ENCODE results near the gene BEGAIN.

Gene BEGAIN

DNA sequence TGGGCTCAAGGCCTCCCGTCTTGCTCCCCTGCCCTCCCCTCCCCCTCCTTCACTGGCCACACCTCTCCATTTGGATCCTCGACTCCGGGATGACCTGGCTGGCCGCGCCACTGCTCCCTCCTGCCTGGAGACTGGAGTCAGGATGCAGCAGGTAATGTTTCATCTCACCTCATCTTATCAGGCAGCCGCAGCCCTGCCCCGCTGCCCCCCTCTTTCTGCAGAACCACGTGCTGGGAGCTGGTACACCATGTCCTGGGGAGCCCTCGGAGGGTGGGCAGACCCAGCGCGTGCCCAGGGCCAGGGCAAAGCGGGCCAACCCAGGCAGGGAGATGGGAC, 31.1 kb downstream of the BEGAIN start:
- intact Hi-C loops (cut with DNase I): no loop called here
- no peak for DNase-seq

DNA sequence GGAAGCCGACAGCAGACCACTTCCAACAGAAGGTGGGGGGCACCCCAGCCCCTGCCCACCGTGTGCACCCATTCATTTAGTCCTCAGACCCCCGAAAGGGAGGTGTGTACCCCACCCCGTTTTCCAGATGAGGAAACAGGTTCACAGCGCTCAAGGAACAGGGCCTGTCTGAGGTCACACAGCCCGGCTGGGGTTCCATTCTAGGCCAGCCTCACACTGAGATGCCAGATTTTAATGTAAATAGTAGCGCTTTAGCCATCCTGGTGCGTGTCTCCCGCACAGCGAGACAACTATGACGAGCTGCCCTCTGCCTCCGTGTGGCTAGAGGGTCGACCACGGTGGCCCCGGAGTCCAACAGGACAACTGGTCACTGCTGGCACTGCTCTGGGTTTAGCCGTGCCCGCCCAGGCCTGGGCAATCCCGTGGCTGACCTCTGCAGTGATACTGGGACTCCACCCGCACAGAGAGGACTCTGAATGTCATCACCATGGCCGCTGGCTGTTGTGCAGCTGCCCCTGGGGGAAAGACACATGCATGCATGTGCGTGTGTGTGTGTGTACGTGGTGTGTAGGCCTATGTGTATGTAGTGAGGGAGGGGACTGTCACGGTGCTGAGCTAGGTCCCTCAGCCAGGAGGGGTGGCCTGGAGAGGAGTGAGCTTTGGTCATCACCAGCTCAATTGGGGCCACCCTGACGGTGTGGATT, 31.6 kb downstream of the BEGAIN start:
- DNase-seq: no peak
- intact Hi-C loops (cut with DNase I): no loop called here

DNA sequence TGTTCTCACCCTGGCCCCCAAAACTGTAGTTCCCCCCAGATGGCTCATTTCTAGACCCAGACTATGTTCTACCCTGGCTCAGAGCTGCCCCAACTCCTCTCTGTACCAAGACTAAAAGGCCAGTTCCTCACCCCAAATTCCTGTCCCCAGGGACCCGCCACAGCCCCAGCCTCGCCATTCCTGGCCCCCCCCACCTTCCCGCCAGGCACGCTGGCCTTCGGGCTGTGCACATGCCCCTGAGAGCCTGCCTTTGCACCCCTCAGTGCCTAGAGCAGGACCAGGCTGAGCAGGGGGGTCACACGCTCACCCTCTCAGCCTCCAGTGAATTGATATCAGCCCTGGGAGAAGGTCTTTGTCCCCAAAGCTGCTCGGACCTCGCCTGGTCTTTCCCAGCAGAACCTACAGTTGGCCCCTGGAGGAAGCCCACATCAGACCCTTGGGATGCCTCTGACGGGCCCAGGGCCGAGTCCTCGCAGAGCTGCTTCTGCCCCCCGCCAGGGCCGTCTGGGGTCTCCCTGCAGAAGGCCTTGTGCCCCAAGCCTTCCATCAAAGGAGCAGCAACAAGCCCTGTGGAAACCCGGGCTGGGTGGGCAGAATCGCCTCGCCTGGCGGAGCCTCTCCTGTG, 32.4 kb downstream of the BEGAIN start:
- intact Hi-C loops (cut with DNase I): no loop called here
- DNase-seq: no peak

DNA sequence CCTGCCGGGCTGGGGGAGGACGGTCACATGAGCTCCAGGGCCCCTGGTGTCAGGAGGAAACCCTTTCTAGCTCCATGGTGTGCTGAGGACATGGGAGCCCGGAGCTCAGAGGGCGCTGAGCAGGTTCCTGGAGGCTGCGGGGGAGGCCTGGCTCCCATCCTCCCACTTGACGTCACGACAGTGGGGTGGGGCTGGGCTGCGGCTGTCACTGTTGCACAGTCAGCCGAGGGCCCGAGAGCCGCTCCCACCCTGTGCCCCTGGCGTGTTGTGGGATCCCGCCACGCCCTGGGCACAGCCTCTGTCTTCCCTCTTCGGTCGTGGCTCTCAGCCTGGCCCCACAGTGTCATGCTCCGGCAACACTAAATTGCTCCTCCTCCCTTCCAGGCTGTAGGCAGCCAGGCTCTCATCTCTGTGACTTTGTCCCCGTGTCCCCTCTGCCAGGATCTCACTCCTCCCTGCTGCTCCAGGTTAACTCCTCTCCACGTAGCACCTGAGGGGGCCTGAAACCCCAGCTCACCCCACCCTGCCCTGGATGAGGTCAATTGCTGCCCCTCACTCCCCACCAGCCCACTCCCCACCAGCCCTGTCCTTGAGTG, 33.0 kb downstream of the BEGAIN start:
- intact Hi-C loops (cut with DNase I): no loop called here
- DNase-seq: no peak

DNA sequence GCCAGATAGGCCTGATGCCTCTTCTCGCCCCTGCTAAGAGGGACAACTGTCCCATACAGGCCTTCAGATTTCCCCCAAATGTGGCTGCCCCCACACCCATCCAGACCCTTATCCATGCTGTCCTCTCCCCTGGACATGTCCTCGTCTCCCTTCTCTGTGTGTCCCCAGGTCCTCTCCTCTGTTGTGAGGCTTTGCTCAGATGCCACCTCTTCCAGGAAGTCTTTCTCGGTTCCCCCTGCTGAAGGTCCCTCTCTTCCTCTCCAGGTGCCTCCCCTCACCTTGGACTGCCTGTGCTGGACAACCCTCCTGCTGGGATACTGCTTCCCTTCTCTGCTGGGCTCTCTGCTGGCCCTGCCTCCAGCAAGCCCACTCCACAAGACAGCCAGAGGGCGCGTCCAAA, 33.7 kb downstream of the BEGAIN start:
- intact Hi-C loops (cut with DNase I): no loop called here
- DNase-seq: no peak

DNA sequence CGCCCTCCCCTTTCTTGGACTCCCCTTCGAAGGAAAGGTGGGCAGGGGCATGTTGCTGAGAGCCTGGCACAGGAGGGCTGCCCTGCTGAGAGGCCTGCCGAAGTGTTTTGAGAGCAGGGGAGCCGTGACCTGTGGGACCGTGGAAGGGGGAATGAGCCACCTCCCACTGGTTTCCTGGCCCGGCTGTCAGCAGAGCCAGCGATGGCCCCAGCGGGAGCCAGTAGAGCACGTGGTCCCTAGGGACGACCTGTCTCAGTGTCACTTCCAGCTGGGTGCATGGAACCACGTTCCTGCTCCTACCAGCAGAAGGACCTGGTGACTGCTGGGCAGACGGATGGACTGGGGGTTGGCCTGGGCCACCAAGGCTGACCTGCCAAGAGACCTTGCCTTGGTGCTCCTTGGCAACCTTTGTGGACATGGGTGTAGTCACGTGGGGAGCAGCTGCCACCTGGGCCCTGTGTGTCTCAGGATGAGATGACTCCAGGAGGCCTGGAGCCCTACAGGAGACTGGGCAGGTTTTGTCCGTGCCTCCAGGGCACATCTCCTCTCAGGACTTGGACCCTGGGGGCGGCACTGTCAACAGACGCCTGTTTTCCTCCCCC, 34.6 kb downstream of the BEGAIN start:
- DNase-seq: no peak
- intact Hi-C loops (cut with DNase I): no loop called here

DNA sequence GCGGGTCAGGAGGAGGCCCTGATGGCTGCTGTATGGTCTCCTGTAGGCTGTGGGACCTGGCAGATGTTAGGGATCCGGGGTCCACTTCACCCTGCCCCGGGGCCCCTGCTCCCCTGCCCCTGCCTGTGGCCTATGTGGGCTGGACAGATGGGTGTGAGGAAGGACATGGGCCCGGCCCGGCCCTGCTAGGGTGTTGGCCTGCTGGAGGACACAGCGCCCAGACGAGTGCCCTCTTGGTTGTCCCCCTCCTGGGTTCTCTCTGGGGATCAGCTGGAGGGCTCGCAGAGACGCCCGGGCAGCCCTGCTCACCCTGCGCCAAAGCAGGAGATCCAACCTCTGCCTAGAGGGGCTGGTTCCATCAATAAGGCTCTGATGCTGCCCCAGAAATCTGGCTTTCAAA, 36.2 kb downstream of the BEGAIN start:
- DNase-seq: no peak

DNA sequence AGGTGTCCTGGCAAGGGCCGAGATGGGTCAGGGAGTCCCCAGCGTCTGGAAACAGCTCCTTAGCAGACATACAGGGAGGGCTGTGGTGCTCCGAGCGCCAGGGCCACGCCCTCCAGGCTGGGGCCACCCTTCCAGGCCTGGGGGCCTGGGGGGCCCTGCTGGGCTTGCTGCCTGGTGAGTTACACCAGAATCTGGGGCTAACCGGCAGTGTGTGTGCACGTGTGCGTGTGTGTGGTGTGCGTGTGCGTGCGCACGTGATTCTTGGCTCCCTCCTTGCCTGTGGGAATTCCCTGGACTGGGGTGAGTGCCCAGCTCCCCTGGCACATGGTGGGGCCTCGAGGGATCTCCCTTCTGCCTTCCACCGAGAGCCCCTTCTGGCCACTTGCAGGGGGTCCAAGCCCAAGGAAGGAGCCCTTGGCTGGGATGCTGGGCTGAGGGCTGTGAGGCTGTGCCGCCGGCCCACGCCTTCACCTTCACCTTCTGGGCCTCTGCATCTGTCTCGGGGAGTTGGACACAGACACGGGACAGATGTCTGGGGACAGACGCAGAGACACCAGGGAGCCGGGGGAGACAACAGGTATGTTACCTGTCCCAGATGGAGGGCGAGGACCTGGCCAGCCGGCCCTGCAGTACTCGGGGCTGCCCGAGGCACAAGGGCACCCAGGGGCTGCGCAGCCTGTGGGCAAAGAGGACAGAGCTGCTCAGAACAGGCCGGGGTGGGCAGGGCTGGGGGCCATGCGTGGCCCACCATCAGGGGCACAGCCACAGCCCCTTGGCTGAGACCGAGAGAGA, 37.2 kb downstream of the BEGAIN start:
- no peak for DNase-seq
- intact Hi-C loops (cut with DNase I): loop anchor here (10.0 kb wide), 1 partner anchor 75 kb away; no protein-coding TSS in a partner anchor

More for the DNA sequence above, 36.2 kb downstream of the BEGAIN start:
- intact Hi-C loops (cut with DNase I): no loop called here

DNA sequence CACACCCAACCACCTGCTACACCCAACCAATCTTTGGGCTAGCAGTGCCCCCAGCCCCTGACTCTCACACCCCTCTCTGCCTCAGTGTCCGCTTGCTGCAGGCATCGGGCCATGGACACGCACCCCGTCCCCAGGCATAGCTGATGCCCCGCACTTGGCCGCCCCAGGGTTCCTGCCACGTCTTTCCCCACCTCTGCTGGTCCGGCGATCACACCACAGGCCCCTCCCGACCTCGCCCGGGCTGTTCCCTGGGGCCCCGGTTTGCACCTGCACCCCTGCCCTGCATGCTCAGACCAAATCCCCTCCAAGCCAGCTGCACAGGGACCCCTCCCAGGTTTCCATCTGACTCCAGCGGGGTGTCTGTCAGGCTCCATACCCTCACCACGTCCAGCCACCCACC, 38.3 kb downstream of the BEGAIN start:
- intact Hi-C loops (cut with DNase I): loop anchor here (10.0 kb wide), 1 partner anchor 76 kb away; no protein-coding TSS in a partner anchor
- DNase-seq: no peak

DNA sequence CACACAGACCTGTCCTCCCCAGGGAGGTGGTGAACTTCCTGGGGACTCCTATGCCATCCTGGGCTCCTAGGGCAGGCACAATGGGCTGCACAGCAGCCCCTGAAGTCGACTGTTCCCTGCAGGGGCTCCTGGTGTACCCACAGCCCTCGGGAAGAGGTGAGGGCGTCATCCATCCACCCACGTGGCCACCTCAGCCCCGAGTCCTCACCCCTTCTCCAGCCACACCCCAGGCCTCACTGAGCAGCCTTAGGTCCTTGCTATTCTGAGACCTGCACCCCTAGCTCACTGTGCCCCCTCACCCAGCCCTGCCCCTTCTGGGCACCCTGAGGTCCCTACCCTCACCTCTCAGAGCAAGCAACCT, 38.9 kb downstream of the BEGAIN start:
- DNase-seq: no peak
- intact Hi-C loops (cut with DNase I): loop anchor here (10.0 kb wide), 1 partner anchor 77 kb away; no protein-coding TSS in a partner anchor

DNA sequence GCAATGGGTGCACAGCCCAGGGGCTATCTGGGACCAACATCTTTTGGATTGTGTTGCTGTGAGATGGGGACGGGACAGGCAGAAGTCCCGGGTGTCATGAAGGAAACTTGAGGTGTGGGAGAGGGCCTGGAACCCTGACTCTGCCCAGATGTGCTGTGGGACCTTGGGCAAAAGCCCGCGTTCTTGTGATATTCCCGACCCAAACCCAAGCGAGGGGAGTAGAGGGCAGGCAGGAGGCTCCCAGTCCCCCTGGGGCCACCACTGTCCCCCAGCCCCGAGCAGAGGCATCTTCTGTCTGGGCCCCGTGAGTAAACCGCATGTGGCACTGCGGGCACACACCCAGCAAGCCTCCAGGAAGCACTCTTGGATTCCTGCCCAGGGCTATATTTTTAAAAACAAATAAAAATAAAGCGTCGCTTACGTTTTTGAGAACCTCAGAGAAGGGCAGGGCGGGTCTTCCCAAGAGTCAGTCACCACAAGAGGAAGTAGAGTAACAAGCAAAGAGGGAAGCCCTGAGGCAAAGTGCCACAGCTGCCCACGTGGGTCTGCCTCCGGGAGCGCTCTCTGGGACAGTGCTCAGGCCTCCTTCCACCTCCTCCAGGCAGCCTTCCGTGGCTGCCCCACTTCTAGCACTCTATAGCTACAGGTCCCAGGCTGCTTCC, 39.5 kb downstream of the BEGAIN start:
- intact Hi-C loops (cut with DNase I): loop anchor here (10.0 kb wide), 1 partner anchor 77 kb away; no protein-coding TSS in a partner anchor
- DNase-seq: peak in 1 of 10 donors; percentile 32

DNA sequence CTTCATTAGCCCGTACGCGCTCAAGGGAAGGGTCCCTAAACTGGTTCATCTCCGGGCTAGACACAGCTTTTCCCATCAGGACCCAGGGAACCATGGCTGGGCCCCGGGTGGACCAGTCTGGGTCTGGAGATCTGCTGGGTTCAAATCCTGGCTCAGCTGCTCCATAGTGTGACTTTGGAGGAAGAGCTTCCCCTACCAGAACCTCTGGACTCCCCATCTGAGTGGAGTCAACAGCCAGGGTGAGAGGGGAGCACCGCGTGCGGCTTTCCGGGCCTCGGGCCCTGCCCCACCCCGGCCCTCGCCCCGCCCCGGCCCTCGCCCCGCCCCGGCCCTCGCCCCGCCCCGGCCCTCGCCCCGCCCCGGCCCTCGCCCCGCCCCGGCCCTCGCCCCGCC, 41.2 kb downstream of the BEGAIN start:
- intact Hi-C loops (cut with DNase I): loop anchor here (10.0 kb wide), 1 partner anchor 79 kb away; no protein-coding TSS in a partner anchor
- DNase-seq: no peak

DNA sequence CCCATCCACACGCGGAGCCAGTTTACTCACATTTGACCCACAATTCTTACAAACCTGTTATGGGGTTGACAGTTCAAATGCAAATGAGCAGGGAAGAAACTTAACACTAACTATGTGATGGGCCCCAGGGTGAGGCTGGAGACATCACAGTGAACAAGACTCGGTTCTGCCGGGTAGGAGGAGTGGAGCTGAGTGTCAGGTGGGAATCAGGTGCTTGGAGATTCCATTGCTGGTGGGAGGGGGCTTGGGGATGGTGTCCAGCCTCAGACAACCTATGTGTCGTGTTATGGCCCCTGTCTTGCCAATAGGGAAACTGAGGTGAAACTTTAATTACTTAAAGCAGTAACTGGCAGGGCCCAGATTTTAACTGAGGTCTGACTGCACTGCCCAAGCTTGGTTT, 41.9 kb downstream of the BEGAIN start:
- intact Hi-C loops (cut with DNase I): loop anchor here (10.0 kb wide), 1 partner anchor 79 kb away; no protein-coding TSS in a partner anchor
- DNase-seq: no peak

DNA sequence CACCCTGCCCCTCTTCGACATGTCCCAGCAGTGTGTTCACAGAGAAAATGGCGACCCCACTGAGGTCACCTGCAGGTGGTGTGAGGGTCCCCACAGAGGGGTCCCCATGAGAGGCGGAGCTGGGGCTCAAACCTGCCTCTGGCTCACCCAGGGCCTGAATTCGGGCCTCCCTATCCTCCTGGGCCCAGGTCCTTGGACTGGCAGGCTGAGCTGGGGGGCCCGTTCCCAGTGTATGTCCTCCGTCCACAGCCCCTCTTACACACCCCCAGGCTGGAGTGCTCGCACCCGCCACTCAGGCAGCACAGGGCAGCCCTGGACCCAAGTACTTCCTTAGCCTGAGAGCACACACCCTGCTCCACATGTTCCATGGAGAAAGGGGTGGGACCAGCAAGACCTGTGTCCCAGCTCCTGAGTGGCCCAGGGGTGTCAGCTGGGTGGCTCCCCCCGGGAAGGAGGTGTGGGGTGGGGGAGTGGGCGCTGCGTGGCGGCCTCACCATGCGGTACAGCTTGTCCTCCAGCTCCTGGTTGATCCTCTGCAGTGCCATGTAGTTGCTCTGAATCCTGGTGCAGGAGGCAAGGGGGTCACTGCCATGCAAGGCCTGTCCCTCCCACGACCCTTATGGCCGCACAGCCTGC, 42.6 kb downstream of the BEGAIN start:
- no peak for DNase-seq
- intact Hi-C loops (cut with DNase I): loop anchor here (10.0 kb wide), 1 partner anchor 80 kb away; no protein-coding TSS in a partner anchor

DNA sequence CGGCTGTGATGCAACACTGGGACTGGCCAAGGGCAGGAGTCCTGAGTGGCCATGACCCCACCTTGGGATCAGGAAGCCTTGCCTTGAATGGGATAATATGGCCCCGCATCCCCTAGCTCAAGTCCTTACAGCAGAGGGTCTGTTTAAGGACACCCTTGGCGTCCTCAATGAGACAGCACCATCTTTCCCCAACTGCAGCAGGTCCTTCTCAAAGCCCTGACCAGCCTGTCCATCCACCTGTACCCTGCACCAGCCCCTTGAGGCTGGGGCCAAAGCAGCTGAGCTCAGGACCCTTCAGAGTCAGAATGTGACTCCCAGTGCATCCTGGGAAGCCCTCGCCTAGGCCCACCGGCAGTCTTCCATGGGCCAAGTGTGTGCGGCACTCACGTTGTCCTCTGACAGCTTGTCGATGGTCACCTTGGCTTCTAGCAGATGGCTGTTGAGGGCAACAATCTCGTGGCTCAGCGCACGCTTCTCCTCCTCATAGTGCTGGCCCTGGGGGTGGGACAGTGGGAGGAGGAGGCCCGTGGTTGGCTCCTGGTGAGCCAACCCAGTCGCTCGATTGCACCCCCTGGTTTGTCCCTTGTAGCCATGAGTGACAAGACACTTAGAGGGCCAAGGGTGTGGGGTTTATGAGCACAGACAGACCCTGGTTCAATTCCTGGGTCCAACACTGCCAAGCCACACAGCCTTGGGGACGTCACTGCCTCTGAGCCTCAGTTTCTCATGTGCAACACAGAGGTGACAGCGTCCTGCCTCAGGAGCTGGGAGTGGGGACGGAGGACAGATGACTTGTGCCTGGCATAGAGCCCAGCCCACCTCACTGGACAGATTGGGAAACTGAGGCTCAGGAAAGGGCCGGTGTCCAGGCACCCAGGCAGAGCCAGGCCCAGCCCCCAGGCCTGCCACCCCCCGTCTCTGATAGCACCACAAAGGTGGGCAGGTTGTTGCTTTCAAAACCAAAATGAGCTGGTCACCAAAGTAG, 43.5 kb downstream of the BEGAIN start:
- intact Hi-C loops (cut with DNase I): loop anchor here (10.0 kb wide), 1 partner anchor 81 kb away; no protein-coding TSS in a partner anchor
- peak in 2 of 10 donors; percentile 50 to 62 for DNase-seq

DNA sequence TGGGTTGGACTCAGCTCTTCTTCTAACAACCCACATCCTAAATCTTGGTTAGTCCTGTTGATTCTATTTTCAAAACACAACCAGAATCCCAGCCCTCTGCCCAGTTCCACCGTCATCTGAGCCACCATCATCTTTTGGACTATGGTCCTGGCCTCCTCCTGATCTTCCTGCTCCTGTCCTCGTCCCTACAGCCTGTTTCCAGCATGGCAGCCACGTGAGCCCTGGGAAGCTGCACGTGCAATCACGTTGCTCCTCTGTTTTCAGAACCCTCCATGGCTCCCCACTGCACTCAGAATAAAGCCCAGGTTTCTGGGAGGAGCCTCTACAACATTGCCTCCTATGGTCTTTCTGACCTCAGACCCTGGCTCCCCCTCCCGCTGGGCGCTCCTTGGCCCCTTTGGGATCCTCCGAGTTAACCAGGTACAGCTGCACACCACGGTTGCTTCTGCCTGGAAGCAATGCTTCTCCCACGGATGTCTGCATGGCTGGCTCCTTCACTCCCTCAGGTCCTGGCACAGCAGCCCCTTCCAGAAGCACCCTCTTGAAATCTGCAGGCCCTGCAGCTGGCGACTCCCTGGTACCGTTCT, 44.5 kb downstream of the BEGAIN start:
- intact Hi-C loops (cut with DNase I): loop anchor here (10.0 kb wide), 1 partner anchor 82 kb away; no protein-coding TSS in a partner anchor
- DNase-seq: peak in 3 of 10 donors; percentile 59 to 67 (median 61)
